Stimulated activated CD8-positive, alpha-beta memory T cell treated with anti-CD3 and anti-CD28 coated beads, Interleukin-12 subunit alpha, Interleukin-12 subunit beta, amount 100 ng/mL, for 1 hour (primary cell): ENCODE measurements around the gene MARCO.

Source experiments
- DNase-seq: peaks from one replicate; pipeline ENCODE4 v3.0.0-alpha.2; 2020; ENCODE audit warnings: low read depth

MARCO gene, protein sequence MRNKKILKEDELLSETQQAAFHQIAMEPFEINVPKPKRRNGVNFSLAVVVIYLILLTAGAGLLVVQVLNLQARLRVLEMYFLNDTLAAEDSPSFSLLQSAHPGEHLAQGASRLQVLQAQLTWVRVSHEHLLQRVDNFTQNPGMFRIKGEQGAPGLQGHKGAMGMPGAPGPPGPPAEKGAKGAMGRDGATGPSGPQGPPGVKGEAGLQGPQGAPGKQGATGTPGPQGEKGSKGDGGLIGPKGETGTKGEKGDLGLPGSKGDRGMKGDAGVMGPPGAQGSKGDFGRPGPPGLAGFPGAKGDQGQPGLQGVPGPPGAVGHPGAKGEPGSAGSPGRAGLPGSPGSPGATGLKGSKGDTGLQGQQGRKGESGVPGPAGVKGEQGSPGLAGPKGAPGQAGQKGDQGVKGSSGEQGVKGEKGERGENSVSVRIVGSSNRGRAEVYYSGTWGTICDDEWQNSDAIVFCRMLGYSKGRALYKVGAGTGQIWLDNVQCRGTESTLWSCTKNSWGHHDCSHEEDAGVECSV

DNA sequence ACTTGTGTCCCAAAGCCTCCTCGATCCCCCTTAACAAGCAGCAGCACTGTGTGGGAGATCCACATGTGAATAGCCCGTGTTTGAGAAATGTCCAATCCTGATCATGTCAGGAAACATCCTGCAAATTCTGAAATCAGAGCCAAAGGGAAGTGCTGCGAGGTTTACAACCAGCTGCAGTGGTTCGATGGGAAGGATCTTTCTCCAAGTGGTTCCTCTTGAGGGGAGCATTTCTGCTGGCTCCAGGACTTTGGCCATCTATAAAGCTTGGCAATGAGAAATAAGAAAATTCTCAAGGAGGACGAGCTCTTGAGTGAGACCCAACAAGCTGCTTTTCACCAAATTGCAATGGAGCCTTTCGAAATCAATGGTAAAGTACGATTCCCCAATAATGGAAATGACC is at the start of gene MARCO:
Gene MARCO, plus strand, starts transcription at position 164 of the 400 bp plus-strand sequence. Its CDS starts 107 bp downstream, at position 271.
- DNase-seq, result no peak

DNA sequence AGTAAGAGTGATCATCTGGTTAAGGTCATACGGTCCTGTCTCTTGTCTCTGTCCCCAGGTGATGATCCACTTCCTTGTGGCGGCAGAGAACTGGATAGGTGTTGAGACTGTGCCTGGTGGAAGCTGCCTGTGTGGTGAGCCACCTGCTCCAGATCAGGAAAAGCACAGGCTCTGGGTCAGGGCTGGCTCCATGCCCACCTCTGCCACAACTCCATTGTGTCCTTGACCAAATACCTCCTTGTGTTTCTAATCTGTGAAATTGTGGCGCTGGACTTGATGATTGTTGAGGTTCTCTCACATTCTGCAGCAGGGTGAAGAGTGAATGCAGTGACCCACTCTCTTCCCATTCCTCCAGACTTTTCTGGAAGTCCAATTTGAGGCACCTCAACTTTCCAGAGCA is 48.9 kb upstream of the MARCO start:
- DNase-seq, result no peak

DNA sequence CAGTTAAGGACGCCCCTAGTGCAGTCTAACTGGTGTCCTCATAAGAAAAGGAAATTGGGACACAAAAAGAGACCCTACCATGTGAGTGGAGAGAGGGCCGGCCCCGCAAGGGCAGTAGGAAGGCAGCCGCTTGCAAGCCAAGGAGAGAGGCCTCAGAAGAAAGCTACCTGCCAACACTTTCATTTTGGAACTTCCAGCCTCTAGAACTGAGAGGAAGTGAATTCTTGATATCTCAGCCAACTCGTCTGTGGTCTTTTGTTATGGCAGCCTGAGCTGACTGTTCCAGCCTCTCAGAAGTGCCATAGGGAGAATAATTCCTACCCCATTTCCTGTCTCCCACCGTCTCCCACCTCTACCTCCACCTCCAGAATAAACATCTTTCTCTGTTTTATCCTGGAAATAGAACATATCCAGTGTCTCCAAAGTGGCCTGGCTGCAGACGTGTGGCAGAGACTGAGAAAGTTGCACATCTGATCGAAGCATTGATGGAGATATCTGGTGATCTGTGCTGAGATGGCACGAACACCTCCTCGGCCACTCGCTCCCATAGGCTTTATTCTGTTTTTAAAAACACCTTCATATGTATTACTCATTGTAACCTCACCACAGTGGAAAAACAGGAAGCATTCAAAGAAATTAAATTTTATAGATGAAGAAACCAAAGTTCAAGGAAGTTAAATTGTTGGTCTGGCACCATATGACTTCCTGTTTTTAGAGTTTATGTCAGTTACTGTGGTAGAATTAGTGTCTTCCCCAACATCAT is 39.5 kb upstream of the MARCO start:
- DNase-seq, result no peak

DNA sequence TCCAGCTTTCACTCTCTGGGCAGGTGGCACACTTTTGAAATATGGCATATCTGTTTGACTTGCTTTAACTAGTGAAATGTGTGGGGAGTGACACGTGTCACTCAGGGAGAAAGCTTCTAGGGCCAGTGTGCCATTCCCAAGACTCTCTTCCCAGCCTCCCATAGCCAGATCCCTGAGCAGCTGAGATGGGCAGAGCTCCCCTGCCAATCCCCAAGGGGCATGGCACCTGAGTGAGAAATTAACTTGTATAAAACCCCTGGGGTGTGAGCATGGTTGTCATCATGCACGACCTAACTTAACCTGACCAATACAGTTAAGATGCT is 39.0 kb upstream of the MARCO start:
- DNase-seq, result no peak

DNA sequence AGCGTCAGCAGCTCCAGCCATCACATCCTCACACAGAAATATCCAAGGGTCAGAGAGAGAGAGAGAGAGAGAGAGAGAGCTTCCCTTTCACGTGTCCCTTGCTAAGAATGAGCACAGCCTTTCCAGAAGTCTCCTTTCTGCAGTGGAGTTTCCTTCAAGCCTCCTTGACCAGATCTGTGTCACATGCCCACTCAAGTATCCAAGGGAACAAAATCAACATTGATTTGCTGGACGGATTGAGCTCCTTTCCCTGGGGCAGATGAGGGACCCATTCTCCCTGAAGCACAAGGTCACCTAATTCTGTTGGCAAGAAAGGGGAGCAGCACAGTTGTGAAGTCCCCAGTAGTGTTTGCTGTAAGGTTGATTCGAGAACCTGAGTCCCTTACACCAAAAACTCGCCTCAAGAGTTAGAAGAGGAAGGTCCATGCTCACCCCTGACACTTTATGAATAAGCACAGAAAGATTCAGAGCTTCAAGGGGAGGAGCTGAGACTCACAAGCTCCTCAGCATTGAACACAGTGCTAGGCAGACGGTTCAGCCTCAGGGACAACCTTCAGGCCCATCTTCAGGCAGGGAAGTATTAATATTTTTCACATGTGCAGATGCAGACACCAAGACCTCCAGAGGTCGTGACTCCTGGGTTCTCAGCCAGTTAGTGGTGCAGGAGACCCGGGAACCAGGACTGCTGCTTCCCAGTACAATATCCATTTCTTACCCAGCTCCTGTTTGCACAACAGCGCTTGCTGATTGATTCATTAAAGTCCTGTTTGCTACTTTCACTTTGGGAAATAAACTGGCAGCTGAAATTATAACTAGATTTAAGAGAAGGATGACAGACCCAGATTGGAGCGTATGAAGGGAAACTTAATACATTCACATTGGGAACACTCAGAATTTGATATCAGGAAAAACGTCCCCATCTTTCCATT is 38.2 kb upstream of the MARCO start:
- DNase-seq, result no peak

DNA sequence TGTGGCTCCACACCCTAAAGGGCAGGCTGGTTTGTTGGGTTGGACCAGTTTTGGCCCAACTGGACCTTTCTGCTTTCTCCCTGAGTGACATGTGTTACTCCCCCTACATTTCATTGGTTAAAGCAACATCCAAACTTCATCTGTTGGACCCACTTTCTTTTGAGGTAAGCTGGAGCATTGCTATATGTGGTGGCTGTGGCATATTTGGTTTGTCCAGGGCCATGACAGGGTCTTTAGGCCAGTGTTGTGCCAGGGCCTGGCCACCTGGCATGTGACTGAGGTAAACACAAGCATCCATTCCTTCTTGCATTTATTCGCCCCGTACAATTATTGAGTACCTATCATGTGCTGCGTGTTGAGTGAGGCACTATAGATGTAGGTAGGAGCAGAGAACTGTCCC is 36.8 kb upstream of the MARCO start:
- no peak for DNase-seq

DNA sequence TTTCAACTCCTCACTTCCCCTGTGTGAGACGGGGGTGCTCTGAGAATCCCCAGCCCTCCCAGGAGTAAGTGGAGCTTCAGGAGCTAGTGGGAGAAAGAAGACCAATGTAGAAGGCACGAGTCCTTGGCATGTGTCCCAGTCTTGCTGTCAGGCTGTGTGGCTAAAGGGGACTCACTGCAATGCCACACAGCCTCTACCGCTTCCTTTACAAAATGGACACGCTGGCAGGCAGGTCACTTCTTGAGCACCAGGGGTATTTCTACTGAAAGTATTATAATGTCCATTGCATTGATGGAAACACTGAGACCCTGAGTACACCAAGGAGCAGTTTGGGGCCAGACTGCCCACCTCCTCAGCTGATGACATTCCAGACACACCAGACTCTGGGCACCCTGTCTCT is 35.8 kb upstream of the MARCO start:
- DNase-seq, result no peak

DNA sequence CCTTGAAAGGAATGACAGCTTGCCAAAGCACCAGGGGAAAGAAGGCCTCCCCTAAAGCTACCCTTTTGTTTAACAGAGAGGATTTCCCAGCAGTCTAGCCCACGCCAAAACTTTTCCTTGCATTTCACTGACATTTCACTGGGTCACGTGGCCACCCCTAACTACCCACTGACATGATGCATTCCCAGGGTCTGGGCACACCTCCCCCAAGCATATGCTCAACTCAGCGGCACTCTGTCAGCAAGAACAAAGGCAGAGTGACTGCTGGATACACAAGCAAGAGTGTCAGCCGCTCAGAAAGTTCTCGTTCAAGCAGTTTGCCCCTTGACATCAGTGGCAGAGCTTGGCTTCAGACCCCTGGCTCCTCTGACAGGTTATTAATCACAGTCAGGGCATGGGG is 34.2 kb upstream of the MARCO start:
- no peak for DNase-seq

DNA sequence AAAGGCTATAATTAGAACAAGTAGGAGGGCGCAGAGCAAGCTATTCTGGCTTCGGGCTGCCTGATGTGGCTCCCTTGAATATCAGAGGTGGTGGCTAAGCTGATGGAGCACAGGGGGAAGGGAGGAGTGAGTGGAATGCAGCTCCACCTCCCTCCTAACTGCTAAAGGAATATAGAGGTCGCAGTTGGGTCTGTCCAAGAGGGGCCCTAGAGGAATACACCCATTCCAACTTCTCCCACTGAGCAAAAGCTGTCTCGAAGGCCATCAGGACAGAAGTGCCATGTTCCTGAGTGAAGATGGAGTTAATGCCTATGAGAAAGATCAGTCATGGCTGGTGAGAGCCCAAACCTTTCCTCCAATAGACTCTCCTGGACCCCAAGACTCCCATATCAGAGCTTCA is 32.8 kb upstream of the MARCO start:
- no peak for DNase-seq

DNA sequence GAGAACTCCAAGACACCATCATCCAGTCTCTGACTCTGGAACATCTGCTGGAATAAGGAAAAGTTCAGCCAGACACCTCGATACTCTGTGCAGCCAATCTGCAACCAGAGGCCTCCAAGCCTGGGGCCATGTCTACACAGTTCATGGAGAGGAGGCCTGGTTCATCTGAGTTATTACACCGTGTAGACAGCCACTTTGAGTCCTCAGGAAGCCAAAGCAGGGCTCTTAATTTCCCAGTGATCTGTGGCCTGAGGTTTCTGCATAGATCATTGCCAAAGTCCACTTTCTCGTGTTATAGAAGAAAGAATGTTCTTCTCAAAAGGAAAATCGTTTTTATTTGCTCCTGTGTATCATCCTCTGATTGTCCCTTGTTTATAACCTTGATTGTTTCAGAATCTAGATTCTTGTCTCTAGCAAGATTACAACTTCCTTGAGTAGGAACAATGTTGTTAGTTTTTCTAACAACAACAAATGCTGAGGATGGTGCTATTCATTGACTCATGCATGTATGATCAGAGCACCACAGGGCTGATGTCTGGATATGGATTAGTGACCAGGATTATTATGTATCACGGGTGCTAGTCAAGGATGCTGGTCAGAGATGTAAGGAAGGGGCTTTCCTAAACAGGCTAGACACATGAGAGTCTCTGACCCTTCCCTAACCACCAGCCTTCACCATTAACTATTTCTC is 30.7 kb upstream of the MARCO start:
- DNase-seq, result no peak

DNA sequence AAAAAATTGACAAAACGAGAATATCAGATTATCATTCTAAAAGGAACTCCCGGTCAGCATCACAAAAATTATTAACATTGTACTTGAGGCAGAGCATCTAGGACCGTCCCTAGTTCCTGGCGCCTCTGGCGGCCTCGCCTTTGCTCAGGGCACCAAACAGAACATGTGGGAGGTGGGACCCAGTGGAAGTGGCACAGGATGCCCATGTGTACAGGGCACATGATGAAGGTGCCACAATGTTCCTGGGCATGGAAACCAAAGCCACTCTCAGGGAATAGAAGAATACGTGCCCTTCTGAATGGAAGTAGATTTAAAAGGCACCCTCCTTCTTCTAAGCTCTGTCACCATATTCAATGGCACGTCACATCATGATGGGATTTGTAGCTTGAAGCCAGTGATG is 30.1 kb upstream of the MARCO start:
- DNase-seq, result no peak

DNA sequence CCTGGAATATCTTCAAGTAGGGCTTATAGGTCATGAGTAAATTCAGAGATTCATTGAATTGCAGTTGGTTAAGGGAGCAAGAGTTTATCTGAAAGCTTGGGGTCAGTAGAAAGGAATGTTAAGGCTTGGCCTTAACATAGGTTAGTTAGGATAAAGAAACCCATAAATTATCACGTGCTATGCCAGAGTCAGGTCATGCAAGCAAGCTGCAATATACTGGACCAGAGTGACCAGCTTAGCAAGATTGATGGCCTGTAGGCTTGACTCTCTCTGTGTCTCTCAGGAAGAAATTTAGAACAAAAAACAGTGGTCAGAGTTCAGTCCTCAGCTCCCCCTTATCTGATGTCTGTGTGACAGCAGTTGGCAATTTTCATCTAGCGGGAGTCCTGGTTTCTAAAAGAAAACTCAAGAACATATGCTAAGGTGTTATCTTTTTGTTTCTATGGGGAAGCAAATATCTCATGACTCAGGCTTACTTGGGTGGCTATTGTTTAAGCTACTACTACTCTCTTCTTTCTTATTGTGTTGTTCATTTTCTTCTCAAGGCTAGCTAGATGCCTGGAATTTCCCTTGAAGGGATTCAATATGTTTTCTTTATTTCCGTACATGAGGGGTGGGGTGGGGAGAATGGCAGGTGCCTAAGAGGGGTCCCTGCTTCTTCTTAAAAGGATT is 28.7 kb upstream of the MARCO start:
- no peak for DNase-seq

DNA sequence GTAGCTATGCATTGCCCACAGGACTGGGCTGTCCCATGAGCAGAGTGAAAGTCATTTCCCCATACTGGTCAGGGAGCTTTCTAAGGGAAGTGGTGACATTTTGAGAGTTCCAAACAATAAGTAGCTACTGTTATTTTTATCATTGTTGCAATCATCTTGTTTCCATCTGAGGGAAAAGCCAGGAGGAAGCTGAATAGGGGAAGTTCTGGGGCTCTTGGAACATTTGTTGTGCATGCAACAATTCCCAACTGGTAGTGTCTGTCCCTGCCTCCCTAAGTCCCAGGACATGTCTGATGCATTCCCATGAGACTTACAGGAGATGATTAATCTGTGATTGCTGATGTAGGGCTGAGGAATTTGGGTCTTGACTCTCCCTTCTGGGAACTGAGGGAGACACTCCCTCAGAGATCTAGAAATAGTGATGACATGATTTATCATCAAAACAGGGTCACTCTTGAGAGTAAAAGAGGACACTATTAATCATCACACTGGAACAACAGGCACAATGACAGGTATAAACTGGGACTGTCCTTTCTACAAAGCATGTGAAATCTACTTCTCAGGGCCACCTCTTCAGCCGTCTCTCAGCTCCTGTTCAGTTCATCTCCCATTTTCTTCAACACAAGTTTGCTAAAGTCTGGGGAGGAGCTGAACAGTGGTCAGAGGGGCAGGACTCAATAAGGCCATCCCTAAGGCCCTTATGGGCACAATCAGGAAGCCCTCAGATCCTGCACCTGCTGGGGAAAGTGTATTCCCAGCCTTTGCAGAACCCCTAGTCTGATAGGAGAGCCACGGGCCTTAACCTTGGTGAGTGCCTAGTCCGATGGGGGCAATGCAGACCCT is 28.0 kb upstream of the MARCO start:
- no peak for DNase-seq

DNA sequence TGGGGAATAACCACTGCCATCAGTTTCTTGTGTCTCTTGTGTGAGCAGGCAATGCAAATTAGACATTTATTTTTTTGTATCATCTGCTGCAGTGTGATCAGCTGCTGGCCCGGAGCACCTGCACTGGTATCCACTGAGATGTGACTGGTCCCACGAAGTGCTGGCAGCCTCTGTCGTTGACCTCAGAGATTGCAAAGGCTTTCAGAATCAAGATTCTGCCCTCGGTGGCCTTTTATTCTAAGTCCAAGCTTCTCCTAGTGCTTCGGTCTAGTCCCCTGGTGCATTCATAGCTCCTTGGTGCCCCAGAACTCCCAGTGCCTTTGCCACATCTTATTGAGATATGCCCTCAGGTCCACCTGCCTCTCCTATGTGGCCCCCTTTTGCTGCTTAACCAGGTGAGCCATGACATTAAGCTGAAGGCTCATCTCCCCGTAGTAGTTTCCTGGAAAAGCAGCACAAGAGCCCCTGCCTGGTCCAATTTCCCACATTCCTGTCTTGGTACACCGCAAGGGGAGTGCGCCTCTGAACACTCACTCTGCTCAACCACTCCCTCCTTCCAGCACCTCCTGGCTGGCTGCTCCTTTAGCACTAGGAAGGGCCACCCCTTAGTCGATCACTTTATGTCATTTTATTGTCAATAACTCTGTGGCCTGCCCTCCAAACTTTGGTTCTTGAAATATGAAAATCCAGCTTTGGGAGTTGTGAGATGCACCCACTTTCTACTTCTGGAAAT is 27.1 kb upstream of the MARCO start:
- no peak for DNase-seq

DNA sequence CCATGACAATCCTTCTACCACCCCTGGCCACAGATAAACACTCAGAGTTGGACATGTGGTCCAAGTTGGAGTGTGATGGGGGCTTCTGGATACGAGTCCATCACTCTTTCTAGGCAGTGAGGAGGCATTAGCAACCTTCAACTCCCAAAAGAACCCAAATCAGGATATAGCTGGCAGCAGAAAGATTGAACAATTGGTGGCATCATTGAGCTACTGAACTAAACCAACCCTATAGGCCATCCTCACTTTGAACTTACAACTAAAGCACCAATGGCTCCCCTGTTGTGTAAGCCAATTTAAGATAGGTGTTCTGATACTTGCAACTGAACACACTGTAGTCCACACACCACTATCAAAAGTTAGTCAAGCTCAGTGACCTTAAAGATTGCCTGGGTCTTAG is 24.0 kb upstream of the MARCO start:
- no peak for DNase-seq

DNA sequence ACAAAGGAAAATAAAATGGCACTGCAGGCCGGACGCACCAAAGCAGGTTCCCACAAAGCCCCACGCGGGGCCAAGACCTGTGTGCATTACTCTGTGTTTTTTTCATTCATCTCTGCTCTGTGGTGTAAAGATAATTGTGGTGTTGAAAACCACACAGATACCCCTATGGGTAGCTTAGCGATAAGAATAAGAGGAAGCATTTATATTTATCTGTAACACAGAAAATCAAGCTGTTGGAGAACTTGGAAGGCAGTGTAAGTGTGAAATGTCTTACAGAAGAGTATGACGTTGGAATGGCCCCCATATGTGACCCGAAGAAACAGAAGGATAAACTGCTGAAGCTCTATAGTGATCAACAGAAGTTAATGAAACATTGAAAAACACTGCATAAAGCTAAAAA is 20.3 kb upstream of the MARCO start:
- DNase-seq, result no peak

DNA sequence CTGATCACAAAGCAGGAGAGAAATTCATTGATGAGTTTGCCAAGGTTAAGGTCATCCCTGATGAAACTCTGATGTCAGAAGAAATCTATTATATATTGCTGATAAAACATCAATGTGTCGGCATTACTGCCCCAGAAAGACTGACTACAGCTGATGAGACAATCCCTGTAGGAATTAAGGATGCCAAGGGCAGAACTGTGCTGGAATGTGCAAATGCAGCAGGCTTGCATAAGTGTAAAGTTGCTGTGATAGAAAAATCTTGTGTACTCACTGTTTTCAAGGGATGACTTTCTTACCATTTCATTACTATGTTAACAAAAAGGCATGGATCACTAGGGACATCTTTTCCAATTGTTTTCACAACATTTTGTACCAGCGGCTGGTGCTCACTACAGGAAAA is 19.7 kb upstream of the MARCO start:
- DNase-seq, result no peak

DNA sequence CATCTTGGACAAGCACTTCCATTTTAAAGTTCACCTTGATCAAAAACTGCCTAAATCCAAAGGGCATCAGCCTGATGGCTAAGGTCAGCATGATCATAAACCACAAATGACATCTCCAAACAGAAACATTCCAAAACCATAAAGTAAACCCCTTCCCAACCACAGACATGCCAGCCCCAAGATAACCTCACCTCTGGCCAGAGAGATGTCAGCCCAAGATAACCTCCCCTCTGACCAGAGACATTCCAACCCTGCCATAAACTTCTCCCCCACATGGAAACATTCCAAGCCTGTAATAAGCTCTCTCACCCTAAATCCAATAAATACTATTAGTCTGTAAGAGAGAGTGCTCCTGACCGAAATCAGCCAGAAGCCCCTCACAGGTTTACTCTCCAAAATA is 18.6 kb upstream of the MARCO start:
- no peak for DNase-seq

DNA sequence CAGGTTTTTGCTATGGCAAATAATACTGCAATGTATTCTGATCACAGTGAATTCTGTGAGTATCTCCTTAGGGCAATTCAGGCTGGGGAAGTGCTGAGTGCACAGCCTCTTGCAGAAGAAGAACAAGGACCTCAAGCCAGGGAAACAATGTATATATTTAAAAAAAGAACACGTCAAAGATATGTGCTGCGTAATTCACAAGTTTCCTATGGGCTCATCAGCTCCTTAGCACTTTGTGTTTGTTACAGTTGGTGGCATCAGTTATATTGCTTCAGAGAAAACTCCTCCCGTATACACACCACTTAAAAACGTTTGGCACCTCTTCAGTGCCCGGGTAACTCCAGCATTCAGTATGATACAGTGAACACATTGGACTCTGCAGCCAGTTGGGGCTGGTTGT is 16.5 kb upstream of the MARCO start:
- no peak for DNase-seq

DNA sequence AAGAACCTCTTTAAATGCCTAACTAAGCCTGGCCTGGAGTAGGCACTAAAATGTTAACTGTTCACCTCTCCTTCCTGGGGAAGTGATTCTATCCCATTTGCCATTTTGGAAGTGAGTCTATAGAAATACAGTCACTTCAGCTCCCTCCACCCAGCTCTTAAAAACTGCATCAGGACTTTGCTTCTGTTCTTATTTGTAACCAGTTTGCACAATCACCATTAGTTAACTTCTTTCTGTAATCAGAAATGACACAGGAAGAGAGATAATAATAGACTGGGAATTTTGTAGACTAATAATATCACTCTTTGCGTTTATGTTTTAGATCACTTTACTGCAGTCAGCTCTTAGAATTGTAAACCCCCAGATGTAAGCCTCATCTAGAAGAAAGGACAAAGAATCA is 16.0 kb upstream of the MARCO start:
- DNase-seq, result no peak
